LNCaP clone FGC (cell line): ENCODE data around the gene PRRG1.
"Not testable (repeated sequence)": the region's sequence is repeated elsewhere in the genome, so short reads cannot be mapped to it uniquely, and the experiment has no call there.

Experiments used
- DNase-seq: peaks from one replicate; pipeline ENCODE4 v3.0.0-alpha.2; 2011; ENCODE audit warnings: low read depth
- H3K4me3 ChIP-seq: 2 replicates; pipeline ENCODE4 v1.5.1; 2011; ENCODE audit warnings: mild to moderate bottlenecking, low read depth, low read length, control low read depth
- TF ChIP-seq, protein P1 (sequence below): IDR thresholded peaks from 2 replicates; pipeline ENCODE4 v1.5.1; 2012; ENCODE audit warnings: mild to moderate bottlenecking; ENCODE audit not compliant: control insufficient read depth, insufficient read depth; ENCODE audit errors: extremely low read depth

The PRRG1 gene

DNA sequence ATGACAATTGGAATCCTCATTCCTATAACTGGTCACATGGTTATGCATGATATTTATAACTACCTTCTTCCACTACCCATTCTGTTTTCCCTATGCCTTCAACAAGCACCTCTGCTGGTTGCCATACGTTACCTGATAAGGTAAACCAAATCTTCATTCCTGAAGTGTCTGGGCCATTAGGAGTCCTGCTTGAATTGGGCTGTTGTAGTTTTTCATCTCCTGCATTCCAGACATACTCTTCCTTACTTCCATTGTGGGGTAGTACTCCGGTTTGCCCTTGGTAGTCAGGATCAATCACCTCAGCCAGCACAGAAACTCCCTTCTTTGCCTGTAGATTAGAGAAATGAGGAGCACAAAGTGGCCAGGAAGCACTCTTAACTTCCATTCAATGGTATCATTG is 113.2 kb downstream of the PRRG1 start:
- TF ChIP-seq, protein P1, sequence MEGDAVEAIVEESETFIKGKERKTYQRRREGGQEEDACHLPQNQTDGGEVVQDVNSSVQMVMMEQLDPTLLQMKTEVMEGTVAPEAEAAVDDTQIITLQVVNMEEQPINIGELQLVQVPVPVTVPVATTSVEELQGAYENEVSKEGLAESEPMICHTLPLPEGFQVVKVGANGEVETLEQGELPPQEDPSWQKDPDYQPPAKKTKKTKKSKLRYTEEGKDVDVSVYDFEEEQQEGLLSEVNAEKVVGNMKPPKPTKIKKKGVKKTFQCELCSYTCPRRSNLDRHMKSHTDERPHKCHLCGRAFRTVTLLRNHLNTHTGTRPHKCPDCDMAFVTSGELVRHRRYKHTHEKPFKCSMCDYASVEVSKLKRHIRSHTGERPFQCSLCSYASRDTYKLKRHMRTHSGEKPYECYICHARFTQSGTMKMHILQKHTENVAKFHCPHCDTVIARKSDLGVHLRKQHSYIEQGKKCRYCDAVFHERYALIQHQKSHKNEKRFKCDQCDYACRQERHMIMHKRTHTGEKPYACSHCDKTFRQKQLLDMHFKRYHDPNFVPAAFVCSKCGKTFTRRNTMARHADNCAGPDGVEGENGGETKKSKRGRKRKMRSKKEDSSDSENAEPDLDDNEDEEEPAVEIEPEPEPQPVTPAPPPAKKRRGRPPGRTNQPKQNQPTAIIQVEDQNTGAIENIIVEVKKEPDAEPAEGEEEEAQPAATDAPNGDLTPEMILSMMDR: no peak
- no peak for DNase-seq
- H3K4me3 ChIP-seq: no peak overlapping the region

DNA sequence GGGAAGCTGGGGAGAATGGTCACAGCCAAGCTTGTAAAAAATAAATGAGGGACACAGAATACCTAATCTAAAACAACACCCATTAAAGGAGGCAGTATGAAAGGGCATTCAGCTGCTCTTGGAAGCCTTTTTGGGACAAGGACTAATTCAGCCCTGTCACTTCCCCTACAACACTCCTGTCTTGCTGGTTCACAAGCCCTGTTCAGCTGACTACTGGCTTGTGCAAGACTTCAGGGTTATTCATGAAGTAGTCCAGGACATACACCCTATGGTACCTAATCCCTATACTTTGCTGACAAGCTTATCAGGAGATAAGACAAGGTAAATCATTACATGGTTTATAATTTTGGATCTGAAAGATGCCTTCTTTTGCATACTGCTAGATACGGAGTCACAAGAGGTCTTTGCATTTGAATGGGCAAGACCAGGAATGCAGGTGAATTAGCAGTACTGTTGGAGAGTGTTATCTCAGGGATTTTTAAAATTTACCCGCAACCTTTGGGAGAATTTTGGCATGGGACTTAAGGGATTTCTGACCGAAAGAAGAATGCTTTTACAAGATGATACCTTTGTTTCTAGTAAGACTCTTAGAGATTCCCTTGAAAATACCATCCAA is 119.1 kb downstream of the PRRG1 start:
- TF ChIP-seq, protein P1: no peak
- no peak for DNase-seq
- H3K4me3 ChIP-seq: no peak overlapping the region

DNA sequence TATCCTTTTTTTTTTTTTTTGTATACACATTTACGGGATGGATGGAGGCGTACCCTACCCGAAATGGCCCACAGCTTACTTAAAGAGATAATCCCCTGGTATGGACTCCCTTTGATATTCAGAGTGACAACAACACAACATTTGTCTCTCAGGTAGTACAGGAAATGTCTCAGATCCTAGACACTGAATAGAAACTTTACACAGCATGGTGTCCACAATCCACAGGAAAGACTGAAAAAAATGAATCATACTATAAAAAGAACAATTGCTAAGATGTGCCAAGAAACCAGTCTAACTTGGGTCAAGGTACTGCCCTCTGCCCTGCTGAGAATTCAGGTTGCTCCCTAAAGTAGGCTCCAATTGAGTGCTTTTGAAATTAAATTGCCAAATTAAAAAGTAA is 121.5 kb downstream of the PRRG1 start:
- DNase-seq: no peak
- TF ChIP-seq, protein P1: no peak
- no peak overlapping the region for H3K4me3 ChIP-seq

DNA sequence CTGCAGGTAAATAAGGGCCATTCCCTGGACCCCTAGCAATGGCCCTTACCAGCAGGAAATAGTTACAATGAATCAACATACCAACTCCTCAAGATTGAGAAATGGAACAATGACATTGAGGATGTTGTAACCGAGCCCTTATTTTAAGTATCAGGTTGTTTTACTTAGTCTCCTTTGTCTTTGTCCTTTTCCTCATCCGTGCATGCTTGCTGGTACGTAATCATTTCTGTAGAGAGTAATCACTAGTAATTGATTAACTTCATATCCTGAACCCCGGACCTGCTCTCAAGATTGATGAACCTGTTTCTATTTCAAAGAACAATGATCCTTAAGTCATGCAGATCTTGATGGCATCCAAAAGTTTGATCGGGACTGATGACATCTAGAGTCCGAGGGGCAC is 123.7 kb downstream of the PRRG1 start:
- DNase-seq: no peak
- no peak overlapping the region for H3K4me3 ChIP-seq
- TF ChIP-seq, protein P1: no peak

DNA sequence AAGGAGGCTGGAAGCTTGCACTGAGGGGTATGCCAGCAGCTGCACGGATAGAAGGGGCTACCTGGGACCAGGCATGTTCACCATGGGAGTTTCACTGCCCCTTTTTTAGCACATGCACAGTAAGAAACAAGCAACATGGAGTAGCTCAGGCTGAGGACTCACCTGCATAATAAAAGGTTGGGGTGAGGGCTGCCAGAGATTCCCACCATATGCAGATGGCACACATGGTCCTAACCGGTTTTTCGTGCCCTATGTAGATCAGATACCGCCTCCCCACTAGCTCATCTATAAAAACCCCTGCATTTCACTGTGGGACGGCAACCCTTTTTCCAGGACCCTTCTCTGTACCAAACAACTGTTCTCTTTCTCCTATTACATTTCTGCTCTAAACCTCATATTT is 125.3 kb downstream of the PRRG1 start:
- no peak overlapping the region for H3K4me3 ChIP-seq
- DNase-seq: no peak
- TF ChIP-seq, protein P1: no peak

DNA sequence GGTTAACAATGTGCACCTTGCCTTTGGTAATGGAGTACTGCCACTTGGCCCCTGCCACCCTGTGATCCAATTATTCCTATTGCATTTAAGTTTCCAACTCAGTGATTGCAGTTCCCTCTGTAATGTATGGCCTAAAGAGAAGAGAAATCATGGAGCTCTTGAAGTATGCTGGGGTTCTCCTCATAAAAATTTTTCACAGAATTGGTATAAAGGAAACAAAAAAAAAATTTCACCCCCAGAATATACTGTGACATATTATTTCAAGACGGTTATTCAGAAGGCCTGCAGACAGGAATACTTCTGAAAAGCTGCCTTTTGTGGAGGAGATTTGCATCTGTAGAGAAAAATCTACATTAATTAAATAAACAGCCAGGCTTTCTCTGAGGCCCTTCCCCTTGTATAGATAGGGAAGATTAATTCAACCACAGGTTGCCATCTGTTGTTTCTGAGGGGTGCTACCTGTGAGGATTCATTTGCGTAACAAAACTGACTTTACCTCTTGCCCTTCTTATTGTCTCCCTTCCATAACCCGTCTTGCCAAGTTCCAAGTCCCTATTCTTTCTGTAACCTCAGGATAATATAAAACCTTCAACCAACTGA is 127.5 kb downstream of the PRRG1 start:
- TF ChIP-seq, protein P1: no peak
- no peak overlapping the region for H3K4me3 ChIP-seq
- no peak for DNase-seq

DNA sequence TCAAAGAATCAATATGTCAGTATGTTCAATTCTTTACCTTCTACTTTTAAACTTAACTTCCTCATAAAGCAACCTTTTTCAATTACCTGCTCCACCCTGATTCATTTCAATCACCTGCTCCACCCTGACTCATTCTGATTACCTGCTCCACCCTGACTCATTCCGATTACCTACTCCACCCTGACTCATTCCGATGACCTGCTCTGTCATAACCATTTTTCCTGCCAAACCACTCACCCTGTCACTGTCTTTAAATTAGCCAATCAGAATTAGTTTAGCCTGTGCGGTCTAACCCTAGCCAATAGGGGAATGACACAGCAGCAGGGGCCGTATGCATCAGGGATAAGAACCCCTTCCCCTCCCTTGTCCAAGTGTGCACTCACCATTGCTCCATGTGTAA is 135.2 kb downstream of the PRRG1 start:
- not testable (repeated sequence) for DNase-seq, H3K4me3 ChIP-seq
